Middle frontal gyrus (tissue), 1 donor: ENCODE results near the gene ADGRF1.
"Not testable (repeated sequence)": the region's sequence is repeated elsewhere in the genome, so short reads cannot be mapped to it uniquely, and the experiment has no call there.

Experiments used
- DNase-seq: peaks from one replicate; pipeline ENCODE4 v3.0.0-alpha.2; 2015; ENCODE audit warnings: low spot score; ENCODE audit errors: extremely low spot score

ADGRF1 gene

GRCh38 chr6:47023573-47023972, 18.6 kb downstream of the ADGRF1 start:
- DNase-seq: no peak

GRCh38 chr6:47022191-47022590, 19.9 kb downstream of the ADGRF1 start:
- no peak for DNase-seq

GRCh38 chr6:47019941-47020340, 22.2 kb downstream of the ADGRF1 start:
- no peak for DNase-seq

- DNase-seq: no peak
These were observed 25.2 kb downstream of the ADGRF1 start for GRCh38 chr6:47016909-47017308.

GRCh38 chr6:47016261-47016660, 25.9 kb downstream of the ADGRF1 start:
- DNase-seq: no peak

- no peak for DNase-seq
These were observed 27.7 kb downstream of the ADGRF1 start for GRCh38 chr6:47014401-47014800.

GRCh38 chr6:47009583-47009982, 32.5 kb downstream of the ADGRF1 start:
- DNase-seq: no peak

- DNase-seq: no peak
These were observed 33.8 kb downstream of the ADGRF1 start for GRCh38 chr6:47008397-47008763.

- DNase-seq: no peak
These were observed 34.3 kb downstream of the ADGRF1 start for GRCh38 chr6:47007657-47008396.

- no peak for DNase-seq
These were observed 36.6 kb downstream of the ADGRF1 start for GRCh38 chr6:47005486-47005885.

GRCh38 chr6:47004463-47004862, 37.7 kb downstream of the ADGRF1 start:
- DNase-seq: no peak

- DNase-seq: no peak
These were observed 41.3 kb downstream of the ADGRF1 start for GRCh38 chr6:47000842-47001241.

- DNase-seq: no peak
These were observed 43.6 kb downstream of the ADGRF1 start for GRCh38 chr6:46998436-46999017.

GRCh38 chr6:46997646-46998045, 44.5 kb downstream of the ADGRF1 start:
- DNase-seq: no peak

GRCh38 chr6:46996860-46997641, 45.1 kb downstream of the ADGRF1 start:
- no peak for DNase-seq

GRCh38 chr6:46994933-46995332, 47.2 kb downstream of the ADGRF1 start:
- DNase-seq: no peak

- DNase-seq: no peak
These were observed 48.3 kb downstream of the ADGRF1 start for GRCh38 chr6:46993846-46994245.

- DNase-seq: not testable (repeated sequence)
These were observed 49.7 kb downstream of the ADGRF1 start for GRCh38 chr6:46992391-46992790.

GRCh38 chr6:46990818-46991510, 51.2 kb downstream of the ADGRF1 start:
- not testable (repeated sequence) for DNase-seq

GRCh38 chr6:46990031-46990644, 52.0 kb downstream of the ADGRF1 start:
- DNase-seq: no peak

- no peak for DNase-seq
These were observed 52.7 kb downstream of the ADGRF1 start for GRCh38 chr6:46989398-46989797.
